GOT3 (cell line): ENCODE data around the gene TBL1X.
"Not testable (repeated sequence)": the region's sequence is repeated elsewhere in the genome, so short reads cannot be mapped to it uniquely, and the experiment has no call there.

Experiments used
- DNase-seq: peaks from one replicate; lab custom pipeline; 2025; ENCODE audit warnings: mixed read lengths; lab: John Stamatoyannopoulos, UW

Gene TBL1X

GRCh38 chrX:9536156-9536555 is 71.3 kb downstream of the TBL1X start:
- not testable (repeated sequence) for DNase-seq

GRCh38 chrX:9537781-9538180 is 72.9 kb downstream of the TBL1X start:
- no peak for DNase-seq

- no peak for DNase-seq
These were observed 73.7 kb downstream of the TBL1X start for GRCh38 chrX:9538544-9539045.

GRCh38 chrX:9539605-9540387 is 74.9 kb downstream of the TBL1X start:
- DNase-seq, result no peak

DNA sequence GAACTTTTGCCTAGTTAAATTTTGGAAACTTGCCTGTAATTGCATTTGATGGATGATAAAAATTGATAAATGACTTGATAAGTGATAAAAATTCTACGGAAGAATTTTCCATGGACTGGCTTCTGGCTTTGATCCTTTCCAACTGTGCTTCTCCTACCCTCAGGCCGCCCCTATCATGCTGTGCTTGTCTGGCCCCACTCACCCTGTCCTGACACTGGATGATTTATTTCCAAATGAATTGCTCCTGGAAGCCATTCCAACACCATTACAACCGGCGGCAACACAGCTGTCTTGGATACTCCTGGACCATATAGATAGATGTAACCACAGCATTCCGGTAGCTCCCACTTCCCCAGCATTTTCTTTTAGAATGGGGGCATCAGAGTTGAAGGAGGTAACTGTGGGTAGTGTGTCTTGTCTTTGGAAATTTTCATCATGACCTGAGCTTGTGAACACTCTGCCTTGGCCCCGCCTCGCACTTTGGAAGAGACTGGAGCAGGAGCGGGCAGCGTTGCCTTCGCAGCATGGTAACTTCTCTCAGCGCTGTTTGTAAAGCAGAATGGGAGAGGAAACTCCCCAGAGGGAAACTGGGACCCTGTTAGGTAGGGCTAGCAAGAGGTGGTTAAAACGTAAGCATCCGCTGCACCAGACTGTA is 77.4 kb downstream of the TBL1X start:
- DNase-seq, result no peak

GRCh38 chrX:9542761-9543111 is 77.9 kb downstream of the TBL1X start:
- DNase-seq, result no peak

- DNase-seq, result no peak
These were observed 90.5 kb downstream of the TBL1X start for GRCh38 chrX:9555354-9555753.

DNA sequence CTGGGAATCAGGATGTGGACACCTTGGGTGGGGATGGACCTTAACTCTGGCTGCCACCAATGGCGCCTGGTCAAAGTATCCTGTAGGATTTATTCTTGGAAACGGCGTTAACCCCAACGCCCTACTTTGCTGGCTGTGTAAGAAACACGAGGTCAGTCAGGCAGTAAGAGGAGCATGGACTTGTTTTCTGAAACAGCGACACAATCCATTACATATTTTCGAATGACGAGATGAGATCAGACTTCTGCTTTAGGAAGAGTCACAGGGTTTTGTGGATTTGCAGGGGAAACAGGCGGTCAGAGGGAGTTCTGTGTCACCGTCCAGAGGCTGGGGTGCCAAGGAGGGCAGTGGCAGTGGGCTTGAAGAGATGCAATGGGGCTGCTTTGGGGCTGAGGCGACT is 92.2 kb downstream of the TBL1X start:
- no peak for DNase-seq

DNA sequence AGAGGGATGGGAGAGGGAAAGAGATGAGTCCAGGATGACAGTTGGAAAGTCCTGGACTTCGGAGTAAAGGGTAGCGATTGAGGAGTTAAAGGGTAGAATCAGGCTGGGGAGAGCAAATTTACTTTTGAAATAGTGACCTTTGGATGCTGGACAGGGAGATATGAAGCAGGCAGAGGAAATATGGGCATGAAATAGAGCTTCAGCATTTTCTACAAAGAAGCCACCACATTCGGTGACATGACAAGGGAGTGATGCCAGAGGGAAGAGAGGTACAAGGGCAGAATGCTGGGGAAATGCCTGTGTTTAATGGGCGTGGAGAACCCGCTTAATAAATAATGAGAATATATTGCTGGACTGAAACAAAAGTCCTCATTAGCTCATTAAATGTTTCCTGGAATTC is 92.7 kb downstream of the TBL1X start:
- no peak for DNase-seq

- DNase-seq, result no peak
These were observed 93.8 kb downstream of the TBL1X start for GRCh38 chrX:9558615-9559014.

DNA sequence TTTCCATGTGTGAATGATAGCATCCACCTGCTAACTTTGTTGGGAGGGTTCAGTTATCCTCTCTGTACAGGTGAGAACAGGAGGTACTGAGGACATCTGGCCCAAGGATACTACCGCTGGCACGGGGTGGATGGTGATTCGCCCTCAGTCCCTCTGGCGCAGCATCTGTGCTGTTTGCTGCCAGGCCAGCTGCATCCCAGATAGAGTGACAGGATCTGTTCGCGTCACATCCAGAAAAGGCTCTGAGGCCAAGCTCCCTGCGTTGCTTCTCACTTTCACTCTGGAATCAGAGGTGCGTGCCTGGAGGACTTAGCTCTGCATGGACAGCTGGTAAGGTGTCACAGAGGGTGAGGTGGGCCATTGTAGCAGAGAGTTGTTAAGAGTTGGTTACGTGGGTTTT is 95.4 kb downstream of the TBL1X start:
- DNase-seq, result no peak

- DNase-seq, result no peak
These were observed 96.3 kb downstream of the TBL1X start for GRCh38 chrX:9561199-9561598.

DNA sequence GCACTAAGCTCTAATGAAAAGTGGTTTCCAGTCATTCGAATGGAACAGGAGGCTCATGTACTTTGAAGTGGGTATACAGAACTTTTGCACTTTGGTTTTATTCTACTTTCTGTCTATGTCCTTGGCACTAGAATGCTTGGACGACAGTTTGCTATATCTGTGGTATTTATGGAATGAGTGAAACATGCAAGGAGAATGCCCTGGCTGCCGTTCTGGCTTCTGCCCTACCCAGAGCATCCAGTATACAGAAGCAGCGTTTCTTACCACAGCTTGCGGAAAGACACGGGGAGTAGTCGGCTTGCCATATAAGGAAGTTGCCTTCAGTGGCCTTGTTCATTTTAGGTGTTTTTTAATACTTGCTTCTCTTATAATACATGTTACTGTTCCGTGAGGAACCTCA is 98.0 kb downstream of the TBL1X start:
- no peak for DNase-seq

DNA sequence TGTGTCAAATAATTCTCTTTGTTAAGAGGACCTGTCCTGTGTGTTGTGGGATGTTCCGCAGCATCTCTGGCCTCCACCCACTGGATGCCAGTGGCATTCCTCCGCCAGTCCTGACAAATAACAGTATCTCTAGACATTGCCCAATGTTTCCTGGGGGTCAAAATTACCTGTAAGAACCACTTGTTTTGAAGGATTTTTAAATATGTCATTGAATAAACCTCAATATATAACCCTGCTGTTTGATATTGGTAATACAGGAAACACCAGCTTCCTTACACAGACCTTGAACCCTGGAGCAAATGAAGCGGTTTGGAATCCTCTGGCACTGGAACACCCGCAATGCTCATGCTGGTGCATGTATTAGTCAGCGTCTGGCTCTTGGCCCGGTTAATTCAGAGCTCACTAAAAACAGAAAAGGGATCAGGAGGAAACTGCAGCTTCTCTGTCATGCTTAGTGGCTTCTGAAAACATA is 101.3 kb downstream of the TBL1X start:
- no peak for DNase-seq

DNA sequence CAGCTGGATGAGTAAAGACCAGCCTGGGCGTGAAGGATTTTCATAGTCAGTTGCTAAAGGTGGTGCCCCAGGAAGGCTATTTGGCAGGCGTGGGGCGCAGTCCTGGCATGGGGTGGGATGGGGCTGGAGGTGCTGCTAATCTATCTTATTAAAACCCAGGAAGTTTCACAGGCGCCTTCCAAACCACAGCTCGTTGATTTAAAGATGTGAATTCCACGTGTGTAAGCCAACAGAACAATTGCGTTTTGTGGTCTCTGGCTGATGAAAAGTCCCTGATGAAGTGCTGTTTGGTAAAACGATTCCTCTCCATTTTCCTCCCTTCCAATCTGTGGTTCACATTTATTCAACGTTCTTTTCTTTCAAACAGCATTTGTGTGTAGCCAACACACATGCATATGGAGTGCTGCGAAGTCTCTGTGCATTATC is 105.0 kb downstream of the TBL1X start:
- no peak for DNase-seq

DNA sequence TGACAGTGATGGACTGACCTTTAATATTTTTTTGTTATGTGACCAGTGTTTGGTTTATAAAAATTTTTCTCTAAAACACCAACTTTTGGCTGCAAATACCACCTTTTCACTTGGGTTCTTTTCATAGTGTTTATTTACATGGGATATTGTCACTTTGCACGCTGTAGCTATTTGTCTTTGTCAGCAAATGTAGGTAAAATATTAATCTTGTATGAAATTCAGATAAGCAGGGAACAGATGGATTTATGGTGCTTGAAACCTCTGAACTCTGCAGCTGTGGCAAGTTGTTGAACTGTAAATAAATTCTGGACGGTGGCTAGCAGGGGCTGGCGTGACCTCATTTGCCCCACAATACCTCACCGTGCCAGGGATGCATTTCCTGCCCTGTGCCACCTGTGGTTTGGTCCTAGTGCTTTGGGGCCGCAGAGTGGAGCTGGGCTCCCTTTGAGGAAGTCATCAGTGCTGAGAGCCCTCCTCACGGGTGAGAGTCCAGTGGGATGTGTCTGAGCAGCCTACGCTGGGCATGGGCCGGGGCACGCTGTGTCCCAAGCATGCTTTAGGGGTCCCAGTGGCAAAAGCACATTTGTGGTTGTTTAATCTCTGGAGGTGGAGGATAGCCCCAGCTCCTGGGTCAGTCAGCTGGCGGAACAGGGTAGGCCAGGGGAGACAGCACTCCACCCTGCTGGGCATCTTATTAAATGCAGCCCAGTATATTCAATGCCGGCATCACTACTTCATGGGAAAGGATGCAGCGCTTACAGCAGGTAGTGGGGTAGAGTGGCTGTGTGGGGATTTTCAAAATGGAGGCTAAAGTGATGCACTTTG is 108.6 kb downstream of the TBL1X start:
- no peak for DNase-seq

DNA sequence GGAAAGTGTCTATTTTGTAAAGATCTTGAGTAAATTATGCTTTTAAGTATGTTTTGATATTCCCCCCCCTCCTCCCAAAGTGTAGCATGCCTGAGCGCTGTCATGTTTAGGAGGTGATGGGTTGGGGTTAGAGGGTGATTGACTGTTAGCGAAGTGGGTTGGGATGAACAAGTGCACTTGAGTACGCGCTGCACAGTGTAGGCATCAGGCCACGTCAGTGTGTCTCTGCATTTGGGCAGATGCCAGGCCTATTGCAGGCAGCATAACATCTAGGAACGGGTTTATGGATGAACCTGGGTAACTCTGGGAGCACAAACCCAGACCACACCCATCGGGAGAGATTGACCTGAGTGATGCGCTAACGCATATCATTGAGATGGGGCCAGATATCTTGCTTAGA is 111.2 kb downstream of the TBL1X start:
- DNase-seq, result no peak

DNA sequence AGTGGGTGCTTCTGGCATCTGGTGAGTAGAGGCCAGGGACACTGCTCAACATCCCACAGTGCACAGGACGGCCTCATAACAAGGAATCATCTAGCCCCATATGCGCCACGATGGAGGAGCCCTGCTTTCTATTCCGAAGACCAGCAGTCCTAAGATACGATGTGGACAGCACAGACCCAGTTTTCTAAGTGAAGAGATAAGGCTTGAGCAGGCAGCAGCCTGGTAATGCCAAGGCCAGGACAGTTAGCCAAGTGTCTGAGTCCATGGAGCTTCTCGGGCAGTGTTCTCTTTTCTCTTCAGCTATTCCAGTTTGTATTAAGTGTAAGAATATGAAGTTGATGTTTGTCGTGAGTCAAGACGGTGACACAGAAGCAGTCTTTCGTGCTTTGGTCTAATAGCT is 112.7 kb downstream of the TBL1X start:
- no peak for DNase-seq

GRCh38 chrX:9578083-9578779 is 113.4 kb downstream of the TBL1X start:
- DNase-seq, result no peak

GRCh38 chrX:9581771-9582385 is 117.0 kb downstream of the TBL1X start:
- DNase-seq, result no peak

DNA sequence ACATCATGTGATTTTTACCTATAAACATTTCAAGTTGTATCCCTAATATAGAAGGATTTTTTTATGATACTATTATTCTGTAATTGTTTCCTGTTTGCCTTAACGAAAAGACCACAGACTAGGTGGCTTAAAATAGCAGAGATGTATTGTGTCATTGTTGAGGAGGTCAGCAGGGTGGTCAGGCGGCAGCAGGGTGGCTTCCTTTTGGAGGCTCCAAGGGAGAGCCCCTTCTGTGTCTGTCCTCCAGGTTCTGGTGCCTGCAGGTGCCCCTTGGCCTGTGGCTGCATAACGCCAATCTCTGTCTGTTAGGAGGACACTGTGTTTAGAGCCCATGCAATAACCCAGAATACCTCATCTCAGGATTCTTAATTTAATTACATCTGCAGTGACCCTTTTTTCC is 118.1 kb downstream of the TBL1X start:
- DNase-seq, result no peak

DNA sequence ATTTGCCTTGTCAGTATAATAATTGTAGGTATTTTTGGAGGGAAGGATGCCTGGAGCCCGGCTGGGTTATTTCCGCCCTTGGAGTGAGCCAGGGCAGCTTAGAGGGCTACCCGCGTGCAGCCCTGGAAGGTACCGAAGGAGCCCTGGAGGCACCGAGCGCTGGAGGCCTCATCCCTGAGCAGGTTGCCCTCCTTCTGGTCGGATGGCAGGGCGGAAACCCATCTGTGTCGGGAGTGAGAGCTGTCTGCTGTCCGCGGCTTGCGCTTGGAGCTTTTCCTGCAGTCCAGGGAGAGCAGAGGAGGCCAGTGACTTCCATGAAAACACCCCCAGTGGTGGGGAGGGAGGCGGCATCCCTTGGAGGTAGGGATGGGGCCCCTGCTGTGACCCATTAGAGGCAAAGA is 122.1 kb downstream of the TBL1X start:
- DNase-seq, result no peak
